Spleen (tissue), 11 donors: ENCODE measurements around the gene PODNL1. TPM values are rescaled to one million over a fixed set of nuclear protein-coding genes. Genes with fewer than 3 reads are reported as not detected.
A peak's percentile ranks its signal among the peaks of the same experiment; 100 is the strongest.

Source experiments
- DNase-seq: peaks from one replicate; pipeline ENCODE4 v3.0.0-alpha.2; 2020
- H3K27ac ChIP-seq, 8 donors: fragments of 200-600 bp; sonication (generic) in 7 of 8; 1 replicate in 4 of 8; 2 replicates in 4 of 8; pipeline versions ENCODE4 v1.5.0 to v1.8.0; 2016 to 2021; ENCODE audit warnings: inconsistent platforms in 4 of 8, mild to moderate bottlenecking in 4 of 8, moderate library complexity in 1 of 8
- H3K27me3 ChIP-seq, 7 donors: fragments of 200-600 bp; sonication (generic) in 6 of 7; replicated peaks in 1 of 7; 1 replicate in 4 of 7; 2 replicates in 3 of 7; pipeline versions ENCODE4 v1.5.0 to v1.8.0; 2016 to 2021; ENCODE audit warnings: inconsistent platforms in 3 of 7, mild to moderate bottlenecking in 1 of 7
- H3K36me3 ChIP-seq, 6 donors: fragments of 200-600 bp; sonication (generic) in 5 of 6; 1 replicate in 4 of 6; 2 replicates in 2 of 6; pipeline versions ENCODE4 v1.5.0 to v1.8.0; 2016 to 2021; ENCODE audit warnings: inconsistent platforms in 2 of 6
- H3K4me1 ChIP-seq, 6 donors: fragments of 200-600 bp; sonication (generic) in 5 of 6; 1 replicate in 3 of 6; 2 replicates in 3 of 6; pipeline versions ENCODE4 v1.5.0 to v1.8.0; 2016 to 2021; ENCODE audit warnings: inconsistent platforms in 3 of 6
- H3K4me3 ChIP-seq, 8 donors: fragments of 200-600 bp; sonication (generic) in 7 of 8; 1 replicate in 4 of 8; 2 replicates in 4 of 8; pipeline versions ENCODE4 v1.5.0 to v1.8.0; 2016 to 2021; ENCODE audit warnings: inconsistent platforms in 4 of 8, mild to moderate bottlenecking in 4 of 8, moderate library complexity in 2 of 8
- H3K9me3 ChIP-seq, 8 donors: fragments of 200-600 bp; sonication (generic) in 7 of 8; 1 replicate in 4 of 8; 2 replicates in 4 of 8; pipeline versions ENCODE4 v1.5.0 to v1.8.0; 2016 to 2021; ENCODE audit warnings: inconsistent platforms in 4 of 8
- CTCF ChIP-seq, 11 experiments: fragments of 200-600 bp in 7 of 11; fragments of 450-650 bp in 4 of 11; sonication (generic) in 4 of 11; IDR thresholded peaks in 8 of 11; conservative IDR thresholded peaks in 3 of 11; 1 replicate in 7 of 11; 2 replicates in 4 of 11; pipeline versions ENCODE4 v1.4.0 to v1.8.0; 2016 to 2021; ENCODE audit warnings: antibody characterized with exemption in 11 of 11, inconsistent platforms in 4 of 11, mild to moderate bottlenecking in 1 of 11
- POLR2A ChIP-seq, 3 donors: fragments of 450-650 bp; IDR thresholded peaks; one replicate each; pipeline ENCODE4 v1.5.1; 2017; ENCODE audit warnings: antibody characterized with exemption in 3 of 3, mild to moderate bottlenecking in 1 of 3
- POLR2AphosphoS5 ChIP-seq, 3 donors: sonication (generic); formaldehyde crosslinking; IDR thresholded peaks; one replicate each; pipeline ENCODE4 v1.5.1; 2017; ENCODE audit warnings: antibody characterized with exemption in 3 of 3
- WGBS, 5 donors: extraction: QIAGEN DNeasy Blood & Tissue Kit in 3 of 5; methylation state at CpG; one replicate each; pipeline versions ENCODE4 v1.1.5 to v1.1.7; 2013 to 2018; 5-methylcytosine and 5-hydroxymethylcytosine counted together
- intact Hi-C: fragments of 100-400 bp; cut with DNase I; formaldehyde crosslinking; loops from one replicate; pipeline ENCODE4 v1.15.0; 2023; ENCODE audit warnings: low total_unique reads
- polyA plus RNA-seq, 3 donors: library from polyadenylated mRNA; stranded (reverse); fragments of 200-250 nt; gene quantifications; one replicate each; pipeline ENCODE4 v1.2.1, GENCODE V29; 2013
- total RNA-seq, 7 donors: library from RNA; depleted of rRNA in 3 of 7; stranded (reverse); fragments of >200 nt in 3 of 7; fragmentation: NEBNext Ultra II Directional in 4 of 7; extraction: Animal tissue kit (Norgen Biotek cat#: 25700) in 4 of 7; gene quantifications; one replicate each; pipeline versions ENCODE4 v1.1.0 to v1.2.1, GENCODE V29; 2016 to 2021
- donor health status: healthy with polysubstance abuse.
- donor health status: DM: no; HTN: no; CAD: no; lungs with moderate emphysema.
- donor health status: DM: no; HTN: no; CAD: no.
- donor health status: Bipolar disorder and iron deficiency.
- donor health status: healthy.
- donor health status: DM: no; HTN: no; CAD: no.
- donor health status: DM: yes; HTN: yes; CAD: no.

The PODNL1 gene
- total and polyA plus RNA-seq, 10 donors, result 0.19 to 3.0 (median 0.54) TPM; not detected in 1

GRCh38 chr19:13932149-13932637, 6.0 kb downstream of the PODNL1 start:
- Histone ChIP-seq H3K27me3 (peaks cover 0 to 27% (median 0%) of the 10 kb centered on the region in 7 donors), H3K9me3 (no peaks in the 10 kb centered on the region), H3K4me1 (peaks cover 0 to 2% (median 0%) of the 10 kb centered on the region in 6 donors), H3K4me3 (no peak overlapping the region), H3K36me3 (peaks cover 0 to 43% (median 10%) of the 10 kb centered on the region in 6 donors), H3K27ac (no peak overlapping the region)
- TF ChIP-seq POLR2AphosphoS5 (IDR thresholded peaks at IDR 0.05), result no peak
- no peak for TF ChIP-seq POLR2A (IDR thresholded peaks at IDR 0.05)
- no peak for TF ChIP-seq CTCF (IDR thresholded peaks at IDR 0.05 in 8 of 11, conservative IDR thresholded peaks at IDR 0.05 in 3 of 11)
- 87 to 100% (median 93%) methylated on average over 6 of the region's 6 CpGs for WGBS, 5 donors
- DNase-seq, result no peak
- intact Hi-C loops, result no loop called here

GRCh38 chr19:13931391-13932148, 6.6 kb downstream of the PODNL1 start:
- peaks cover 0 to 49% (median 14%) of the 10 kb centered on the region in 6 donors for H3K36me3 ChIP-seq
- 87 to 94% (median 88%) methylated on average over 15 to 30 of the region's 30 CpGs for WGBS, 5 donors
- H3K4me1 ChIP-seq, result peaks cover 0 to 8% (median under 1%) of the 10 kb centered on the region in 6 donors
- DNase-seq, result no peak
- H3K27ac ChIP-seq, result no peak overlapping the region
- H3K9me3 ChIP-seq, result no peaks in the 10 kb centered on the region
- TF ChIP-seq POLR2A (IDR thresholded peaks at IDR 0.05) (no peak), CTCF (IDR thresholded peaks at IDR 0.05 in 8 of 11, conservative IDR thresholded peaks at IDR 0.05 in 3 of 11) (no peak), POLR2AphosphoS5 (IDR thresholded peaks at IDR 0.05) (peak in 2 of 3 donors; percentile 6 to 53)
- H3K4me3 ChIP-seq, result no peak overlapping the region
- intact Hi-C loops, result no loop called here
- peaks cover 0 to 26% (median 0%) of the 10 kb centered on the region in 7 donors for H3K27me3 ChIP-seq

GRCh38 chr19:13930402-13930801, 7.8 kb downstream of the PODNL1 start:
- peak in 1 of 3 donors; percentile 30 for TF ChIP-seq POLR2AphosphoS5 (IDR thresholded peaks at IDR 0.05)
- no peak for TF ChIP-seq POLR2A (IDR thresholded peaks at IDR 0.05)
- no peak for DNase-seq
- H3K27me3 ChIP-seq, result peaks cover 0 to 15% (median 0%) of the 10 kb centered on the region in 7 donors
- H3K36me3 ChIP-seq, result peaks cover 0 to 57% (median 20%) of the 10 kb centered on the region in 6 donors
- no peak overlapping the region for H3K4me3 ChIP-seq
- intact Hi-C loops, result no loop called here
- H3K4me1 ChIP-seq, result peaks cover 0 to 14% (median 3%) of the 10 kb centered on the region in 6 donors
- H3K9me3 ChIP-seq, result no peaks in the 10 kb centered on the region
- H3K27ac ChIP-seq, result no peak overlapping the region
- WGBS, 5 donors, result 87 to 92% (median 88%) methylated on average over 11 to 17 of the region's 17 CpGs

GRCh38 chr19:13929956-13930355, 8.3 kb downstream of the PODNL1 start:
- H3K27me3 ChIP-seq, result peaks cover 0 to 14% (median 0%) of the 10 kb centered on the region in 7 donors
- peaks cover 0 to 62% (median 24%) of the 10 kb centered on the region in 6 donors for H3K36me3 ChIP-seq
- intact Hi-C loops, result no loop called here
- 82 to 97% (median 93%) methylated on average over 8 to 17 of the region's 17 CpGs for WGBS, 5 donors
- no peak overlapping the region for H3K4me3 ChIP-seq
- no peaks in the 10 kb centered on the region for H3K9me3 ChIP-seq
- H3K4me1 ChIP-seq, result peaks cover 0 to 14% (median 3%) of the 10 kb centered on the region in 6 donors
- DNase-seq, result no peak
- H3K27ac ChIP-seq, result no peak overlapping the region
- TF ChIP-seq POLR2A (IDR thresholded peaks at IDR 0.05) (no peak), POLR2AphosphoS5 (IDR thresholded peaks at IDR 0.05) (no peak), CTCF (IDR thresholded peaks at IDR 0.05 in 8 of 11, conservative IDR thresholded peaks at IDR 0.05 in 3 of 11) (no peak)
